HG03442 (cell line): ENCODE data around the gene HOMER1.

Experiments used
- ATAC-seq: cut with Tn5 transposase; IDR thresholded peaks from one replicate; pipeline ENCODE4 v1.9.1; 2021; ENCODE audit warnings: mild to moderate bottlenecking, moderate library complexity; ENCODE audit not compliant: unreplicated experiment

The HOMER1 gene

DNA sequence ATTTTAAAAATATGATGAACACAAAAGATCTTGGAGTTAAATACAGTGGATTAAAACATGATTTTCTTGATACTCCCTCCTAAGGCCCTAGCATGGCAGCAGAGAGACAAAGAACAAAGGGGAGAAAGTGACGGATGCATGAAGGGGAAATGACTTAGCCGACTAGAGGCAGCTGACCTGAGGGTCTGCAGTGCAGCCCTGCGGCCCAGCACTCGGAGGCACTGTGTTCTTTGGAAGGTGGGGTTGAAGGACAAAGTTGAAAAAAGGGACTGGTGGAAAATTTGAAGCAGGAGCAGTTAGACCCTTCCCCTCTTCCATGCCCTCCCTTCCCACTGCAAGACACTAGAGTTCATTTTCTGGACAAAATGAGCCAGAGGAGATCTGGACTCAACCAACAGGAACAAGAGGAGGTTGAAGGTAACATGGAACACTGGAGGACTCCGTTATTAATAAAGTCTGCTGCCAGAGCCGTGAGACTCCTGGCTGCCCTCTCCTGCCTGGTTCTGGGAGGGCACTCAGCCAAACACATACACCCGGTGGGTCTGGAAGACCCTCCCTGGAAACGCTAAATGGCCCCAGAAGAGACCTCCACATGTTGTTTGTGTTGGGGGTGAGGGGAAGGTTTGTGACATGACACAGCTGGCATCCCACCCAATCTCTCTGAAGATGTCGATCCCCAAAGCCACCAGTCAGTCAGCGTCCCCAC, 179.9 kb downstream of the HOMER1 start:
- no peak for ATAC-seq

DNA sequence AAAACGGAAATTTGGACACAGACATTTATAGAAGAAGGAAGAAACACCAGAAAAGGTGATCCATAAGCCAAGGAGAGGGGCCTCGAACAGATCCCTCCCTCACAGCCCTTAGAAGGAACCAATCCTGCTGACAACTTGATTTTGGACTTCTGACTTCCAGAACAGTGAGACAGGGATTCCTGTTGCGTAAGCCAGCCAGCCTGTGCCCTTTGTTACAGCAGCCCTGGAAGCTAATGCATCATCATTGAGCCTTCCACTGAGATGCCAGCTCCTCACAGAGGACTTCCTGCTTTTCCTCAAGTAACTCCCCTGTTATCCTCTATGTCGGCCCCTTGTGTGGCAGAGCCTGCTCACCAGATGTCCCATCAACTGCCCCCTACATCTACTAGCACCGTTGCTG, 183.9 kb downstream of the HOMER1 start:
- no peak for ATAC-seq

DNA sequence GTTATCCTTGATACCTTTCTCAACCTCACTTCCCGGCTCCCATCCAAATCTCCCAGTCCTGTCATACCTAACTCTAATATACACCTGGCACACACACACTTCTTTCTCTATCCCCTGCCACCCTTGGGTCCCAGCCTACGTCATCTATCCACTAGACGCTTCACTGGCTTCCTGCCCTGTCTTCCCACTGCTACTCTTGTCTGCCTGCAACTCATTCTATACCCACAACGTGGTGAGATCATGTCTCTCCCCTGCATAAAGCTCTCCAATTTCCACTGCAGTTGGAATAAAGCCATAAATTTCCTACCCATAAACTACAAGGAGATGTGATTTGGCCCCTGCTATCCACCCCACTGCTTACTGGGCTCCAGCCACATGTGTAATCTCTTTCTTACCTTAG, 184.5 kb downstream of the HOMER1 start:
- no peak for ATAC-seq
